ENCODE results near the gene HNRNPC.
"Not testable (repeated sequence)": the region's sequence is repeated elsewhere in the genome, so short reads cannot be mapped to it uniquely, and the experiment has no call there.

The HNRNPC gene

DNA sequence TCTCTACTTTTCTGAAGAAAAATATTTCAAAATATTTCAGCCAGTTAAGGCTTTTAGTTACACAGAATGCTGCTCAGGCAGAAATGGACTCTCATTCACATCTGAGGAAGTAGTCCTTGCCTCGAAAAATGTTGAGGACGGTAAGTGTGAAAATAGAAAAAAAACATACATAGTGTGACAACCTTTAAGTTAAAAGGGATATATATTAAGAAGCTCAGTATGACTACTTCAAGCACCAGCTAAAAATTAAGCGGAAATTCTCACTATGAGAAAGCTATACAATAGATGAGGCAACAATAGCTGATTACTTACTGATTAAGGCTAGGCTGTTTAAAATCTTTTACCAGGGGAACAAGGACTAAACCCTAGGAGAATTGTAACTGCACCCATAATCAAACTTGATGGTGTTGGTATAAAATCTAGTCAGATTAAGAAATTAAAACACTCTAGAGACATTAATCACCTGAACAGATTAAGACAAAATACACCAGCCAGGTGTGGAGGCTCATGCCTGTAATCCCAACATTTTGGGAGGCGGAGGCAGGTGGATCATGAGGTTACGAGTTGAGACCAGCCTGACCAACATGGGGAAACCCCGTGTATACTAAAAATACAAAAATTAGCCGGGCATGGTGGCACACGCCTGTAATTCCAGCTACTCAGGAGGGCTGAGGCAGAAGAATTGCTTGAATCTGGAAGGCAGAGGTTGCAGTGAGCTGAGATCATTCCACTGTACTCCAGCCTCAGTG lies 53.9 kb downstream of the HNRNPC start:
- in situ Hi-C loops (cut with HindIII; ENCODE audit: low sequenced_read_pairs) = no loop called here

DNA sequence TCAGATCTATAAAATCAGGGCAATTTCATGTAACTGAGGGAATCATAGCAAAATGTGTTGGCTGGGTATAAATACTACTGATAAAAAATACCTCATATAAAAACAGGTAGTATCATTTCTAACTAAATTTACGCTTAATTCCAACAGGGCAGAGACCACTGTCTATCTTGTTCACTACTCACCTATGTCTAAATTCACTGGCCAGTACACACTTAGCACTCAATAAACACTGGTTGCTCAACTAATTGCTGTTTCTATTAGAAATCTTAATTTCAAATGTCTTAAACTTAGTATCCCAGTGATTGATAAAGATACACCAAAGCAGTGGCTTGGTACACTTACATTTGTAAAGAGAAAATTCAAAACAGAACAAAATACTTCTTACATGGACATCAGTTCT lies 55.6 kb downstream of the HNRNPC start:
- in situ Hi-C loops (cut with HindIII; ENCODE audit: low sequenced_read_pairs) = no loop called here

GRCh38 chr14:21212824-21213223 lies 56.4 kb downstream of the HNRNPC start:
- in situ Hi-C loops (cut with HindIII; ENCODE audit: low sequenced_read_pairs) = not testable (repeated sequence)

DNA sequence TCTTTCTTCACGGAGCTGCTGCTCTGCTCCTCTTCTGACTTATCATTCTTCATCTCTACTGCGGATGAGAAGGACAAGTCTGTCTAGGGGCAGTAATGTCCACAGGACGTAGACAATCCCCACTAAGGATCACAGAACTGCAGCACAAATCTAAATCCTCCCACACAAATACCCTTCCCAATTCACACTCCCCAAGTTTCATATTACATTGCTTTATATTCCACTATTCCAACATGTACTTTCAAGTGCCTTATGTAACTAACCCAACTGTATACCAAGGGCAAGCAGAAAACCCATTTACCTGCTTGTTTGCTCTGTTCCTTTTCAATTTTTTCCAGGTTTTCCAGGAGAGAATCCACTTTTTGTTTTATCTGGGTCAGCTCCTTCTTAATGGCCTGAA lies 57.7 kb downstream of the HNRNPC start:
- in situ Hi-C loops (cut with HindIII; ENCODE audit: low sequenced_read_pairs) = no loop called here

GRCh38 chr14:21210023-21210422 lies 59.2 kb downstream of the HNRNPC start:
- in situ Hi-C loops (cut with HindIII; ENCODE audit: low sequenced_read_pairs) = no loop called here

DNA sequence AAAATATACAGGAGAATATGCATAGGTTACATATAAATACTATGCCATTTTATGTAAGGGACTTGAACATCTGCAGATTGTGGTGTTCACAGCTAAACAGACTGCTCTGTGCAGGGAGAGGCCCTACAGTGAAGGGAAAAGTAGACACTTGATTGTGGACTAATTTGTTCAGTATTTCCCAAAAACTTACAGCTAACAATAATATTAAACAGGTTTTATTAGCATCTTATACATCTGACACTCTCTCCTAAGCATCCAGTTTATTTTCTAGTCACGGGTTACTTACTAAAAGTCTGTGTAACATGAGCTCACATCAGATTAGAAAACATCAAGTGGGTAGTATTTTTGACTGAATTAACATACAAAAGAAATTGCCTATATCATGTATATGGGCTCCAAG lies 60.1 kb downstream of the HNRNPC start:
- in situ Hi-C loops (cut with HindIII; ENCODE audit: low sequenced_read_pairs) = loop anchor here (10.0 kb wide), 1 partner anchor 46 kb away; no protein-coding TSS in a partner anchor

DNA sequence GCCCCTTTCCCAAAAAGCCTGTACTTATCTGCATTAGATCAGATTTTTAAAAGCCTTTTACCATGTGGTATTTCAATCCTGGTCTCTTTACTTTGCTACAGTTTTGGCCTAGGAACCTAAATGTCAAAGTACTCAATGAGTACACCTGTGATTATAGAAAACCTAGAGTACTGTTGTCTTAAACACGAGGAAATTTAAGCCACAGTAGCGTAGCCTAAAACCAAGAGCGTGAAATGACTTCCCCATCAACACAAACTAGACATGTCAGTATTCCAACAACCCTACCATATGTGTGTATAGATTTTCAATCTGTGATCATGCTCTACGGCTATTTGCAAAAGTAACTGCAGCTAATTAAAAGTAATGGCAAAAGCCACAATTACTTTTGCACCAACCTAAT lies 60.7 kb downstream of the HNRNPC start:
- in situ Hi-C loops (cut with HindIII; ENCODE audit: low sequenced_read_pairs) = loop anchor here (10.0 kb wide), 1 partner anchor 46 kb away; no protein-coding TSS in a partner anchor

GRCh38 chr14:21206753-21207684 lies 62.2 kb downstream of the HNRNPC start:
- in situ Hi-C loops (cut with HindIII; ENCODE audit: low sequenced_read_pairs) = loop anchor here (10.0 kb wide), 1 partner anchor 48 kb away; no protein-coding TSS in a partner anchor

DNA sequence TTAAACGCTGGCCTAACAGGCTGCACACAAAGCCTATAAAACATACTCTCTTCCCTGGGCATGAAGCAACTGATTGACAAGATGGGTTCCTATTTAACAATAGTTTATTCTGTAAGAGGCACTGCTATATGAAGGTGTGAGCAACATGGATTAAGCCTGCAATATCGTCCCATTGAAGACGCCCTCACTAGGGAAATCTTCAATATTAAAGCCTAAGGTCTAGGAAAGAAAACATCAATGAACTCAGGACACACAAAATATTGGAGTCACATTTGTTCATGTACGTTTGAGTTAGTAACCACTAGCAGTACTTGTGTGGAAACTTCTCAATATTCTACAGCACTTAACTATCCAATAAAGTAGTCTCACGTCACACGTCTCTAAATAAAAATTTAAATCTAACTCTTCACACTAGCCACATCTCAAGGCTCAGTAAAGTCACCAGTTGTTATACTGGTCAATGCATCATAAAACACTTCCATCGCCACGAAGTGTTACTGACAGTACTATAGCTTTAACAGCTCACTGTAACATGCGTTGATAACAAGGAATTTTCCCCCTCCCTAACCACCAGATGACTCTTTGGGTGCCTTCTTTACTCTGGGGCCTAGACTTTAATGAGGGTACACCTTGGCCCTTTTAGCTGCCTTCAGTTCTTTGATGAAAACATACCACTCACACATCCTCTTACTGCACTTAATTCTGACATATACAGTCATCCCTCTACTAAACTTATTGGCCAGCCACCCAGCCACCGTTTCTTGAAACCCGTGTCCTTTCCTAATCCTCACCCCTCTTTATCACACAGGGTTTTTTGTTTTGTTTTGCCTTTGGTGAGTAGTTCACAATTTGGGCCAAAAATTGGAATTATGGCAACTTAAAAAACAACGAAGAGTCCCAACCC lies 63.3 kb downstream of the HNRNPC start:
- in situ Hi-C loops (cut with HindIII; ENCODE audit: low sequenced_read_pairs) = loop anchor here (10.0 kb wide), 1 partner anchor 49 kb away; no protein-coding TSS in a partner anchor

GRCh38 chr14:21205026-21205677 lies 64.1 kb downstream of the HNRNPC start:
- in situ Hi-C loops (cut with HindIII; ENCODE audit: low sequenced_read_pairs) = loop anchor here (10.0 kb wide), 1 partner anchor 50 kb away; no protein-coding TSS in a partner anchor

DNA sequence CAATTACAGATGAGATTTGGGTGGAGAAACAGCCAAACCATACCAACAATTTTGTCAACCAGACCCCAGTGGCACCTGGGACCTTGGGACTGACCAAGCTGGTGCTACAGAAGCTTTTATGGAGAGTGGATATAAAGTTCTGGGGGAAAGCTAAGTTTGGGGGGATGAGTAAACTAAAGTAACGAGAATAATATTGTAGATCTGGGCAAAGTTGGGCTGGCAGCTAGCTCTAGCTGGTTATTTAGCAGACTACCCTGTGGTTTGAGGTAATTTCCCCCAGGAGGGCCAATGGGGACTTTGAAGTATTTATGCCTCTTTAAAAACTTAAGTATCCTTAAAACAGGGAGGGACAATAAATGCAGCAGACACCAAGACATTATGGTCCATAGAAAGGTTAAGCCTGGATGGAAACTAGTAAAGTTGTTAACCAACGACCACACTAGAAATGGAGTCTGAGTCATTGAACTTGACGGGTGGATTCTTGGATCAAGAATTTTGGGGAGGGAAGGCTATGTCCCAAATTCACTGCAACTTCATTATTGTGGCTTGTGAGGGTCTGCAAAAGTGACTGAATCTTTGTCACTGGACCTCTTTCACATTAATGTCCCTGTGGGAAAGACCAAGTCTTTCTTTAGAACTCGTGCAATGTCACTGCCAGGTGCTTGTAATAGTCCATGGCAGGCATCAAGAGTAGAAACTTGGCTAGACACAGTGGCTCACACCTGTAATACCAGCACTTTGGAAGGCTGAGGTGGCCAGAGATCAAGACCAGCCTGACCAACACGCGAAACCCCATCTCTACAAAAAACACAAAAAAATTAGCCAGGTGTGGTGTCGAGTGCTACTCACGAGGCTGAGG lies 64.8 kb downstream of the HNRNPC start:
- in situ Hi-C loops (cut with HindIII; ENCODE audit: low sequenced_read_pairs) = loop anchor here (10.0 kb wide), 1 partner anchor 50 kb away; no protein-coding TSS in a partner anchor

GRCh38 chr14:21203470-21204166 lies 65.6 kb downstream of the HNRNPC start:
- in situ Hi-C loops (cut with HindIII; ENCODE audit: low sequenced_read_pairs) = loop anchor here (10.0 kb wide), 1 partner anchor 51 kb away; no protein-coding TSS in a partner anchor

DNA sequence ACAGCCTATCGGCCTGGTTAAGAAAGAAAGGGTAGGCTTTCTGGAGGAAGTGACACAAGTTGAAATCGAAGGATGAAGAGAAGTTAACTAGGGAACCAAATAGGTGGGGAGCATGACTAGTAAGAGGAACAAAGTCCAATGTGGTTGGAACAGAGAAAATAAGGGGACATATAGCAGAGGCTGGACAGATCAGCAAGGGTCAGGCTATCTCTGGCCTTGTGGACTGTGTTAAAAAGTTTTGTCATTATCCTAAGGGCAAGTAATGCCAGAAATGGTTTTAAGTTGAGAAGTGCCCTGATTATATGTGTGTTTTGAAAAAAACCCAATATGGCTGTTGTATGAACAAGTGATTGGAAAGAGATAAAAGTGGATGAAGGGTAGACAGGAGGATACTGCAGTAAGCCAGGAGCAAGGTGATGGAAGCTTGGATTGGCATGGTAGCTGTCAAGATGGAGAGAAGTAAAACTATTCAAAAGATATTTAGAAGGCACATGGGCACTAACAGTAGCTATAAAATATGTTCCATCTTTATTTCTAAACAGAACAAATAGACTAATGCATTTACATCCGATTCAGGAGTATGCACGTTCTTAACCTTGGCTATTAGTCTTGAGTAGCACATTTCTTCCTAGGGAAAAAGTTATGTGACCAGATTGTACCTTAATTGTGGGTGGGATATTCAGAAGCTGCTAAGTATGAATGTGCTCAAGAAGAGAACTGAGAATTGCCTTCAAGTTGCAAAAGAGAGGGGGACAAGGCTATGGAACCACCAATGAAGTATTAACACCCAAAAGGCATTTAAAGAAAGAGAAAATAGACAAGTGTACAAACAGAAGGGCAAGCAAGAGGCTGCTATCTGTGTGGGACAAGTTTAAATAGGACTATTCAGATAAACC lies 66.5 kb downstream of the HNRNPC start:
- in situ Hi-C loops (cut with HindIII; ENCODE audit: low sequenced_read_pairs) = loop anchor here (10.0 kb wide), 1 partner anchor 52 kb away; no protein-coding TSS in a partner anchor

GRCh38 chr14:21201732-21202462 lies 67.3 kb downstream of the HNRNPC start:
- in situ Hi-C loops (cut with HindIII; ENCODE audit: low sequenced_read_pairs) = loop anchor here (10.0 kb wide), 1 partner anchor 53 kb away; no protein-coding TSS in a partner anchor

- in situ Hi-C loops (cut with HindIII; ENCODE audit: low sequenced_read_pairs) = loop anchor here (10.0 kb wide), 1 partner anchor 54 kb away; no protein-coding TSS in a partner anchor
Measured at GRCh38 chr14:21200752-21201461, 68.3 kb downstream of the HNRNPC start.
